Trophoblast cell (in vitro differentiated cells and primary cell): ENCODE results near the gene ZNF423.
A peak's percentile ranks its signal among the peaks of the same experiment; 100 is the strongest.

Experiments
- DNase-seq, 2 donors: peaks; one replicate each; pipeline ENCODE4 v3.0.0-alpha.2; 2016
- H2AFZ ChIP-seq: 2 replicates; pipeline ENCODE4 v1.6.1; 2013; ENCODE audit warnings: low read length, moderate library complexity, mild to moderate bottlenecking; ENCODE audit not compliant: insufficient read depth, poor library complexity
- H2AK5ac ChIP-seq: 2 replicates; pipeline ENCODE4 v1.6.1; 2013; ENCODE audit warnings: mild to moderate bottlenecking, low read length
- H2BK120ac ChIP-seq: 2 replicates; pipeline ENCODE4 v1.6.1; 2013; ENCODE audit warnings: low read length, mild to moderate bottlenecking, moderate library complexity; ENCODE audit not compliant: insufficient read depth, poor library complexity
- H2BK12ac ChIP-seq: 2 replicates; pipeline ENCODE4 v1.6.1; 2013; ENCODE audit warnings: mild to moderate bottlenecking, low read length, moderate library complexity
- H2BK5ac ChIP-seq: 2 replicates; pipeline ENCODE4 v1.6.1; 2013; ENCODE audit warnings: low read length, low read depth, moderate library complexity, mild to moderate bottlenecking; ENCODE audit not compliant: poor library complexity
- H3K14ac ChIP-seq: 2 replicates; pipeline ENCODE4 v1.6.1; 2013; ENCODE audit warnings: mild to moderate bottlenecking, low read length
- H3K18ac ChIP-seq: 2 replicates; pipeline ENCODE4 v1.6.1; 2013; ENCODE audit warnings: mild to moderate bottlenecking, low read length
- H3K23ac ChIP-seq: 2 replicates; pipeline ENCODE4 v1.6.1; 2013; ENCODE audit warnings: low read length
- H3K27ac ChIP-seq: 2 replicates; pipeline ENCODE4 v1.5.1; 2013; ENCODE audit warnings: low read depth, mild to moderate bottlenecking, inconsistent platforms, low read length, moderate library complexity
- H3K27me3 ChIP-seq: 2 replicates; pipeline ENCODE4 v1.6.1; 2013; ENCODE audit warnings: inconsistent platforms, mild to moderate bottlenecking, low read length, moderate library complexity; ENCODE audit not compliant: insufficient read depth
- H3K36me3 ChIP-seq, 2 experiments: 1 replicate in 1 of 2; 2 replicates in 1 of 2; pipeline ENCODE4 v1.6.1; 2013; ENCODE audit warnings: low read length in 2 of 2, mild to moderate bottlenecking in 2 of 2, moderate library complexity in 1 of 2; ENCODE audit not compliant: insufficient read depth in 2 of 2, control insufficient read depth in 1 of 2
- H3K4ac ChIP-seq: 2 replicates; pipeline ENCODE4 v1.6.1; 2013; ENCODE audit warnings: low read depth, mild to moderate bottlenecking, low read length, moderate library complexity
- H3K4me1 ChIP-seq, 2 experiments: 1 replicate in 1 of 2; 2 replicates in 1 of 2; pipeline ENCODE4 v1.6.1; 2013; ENCODE audit warnings: low read length in 2 of 2, mild to moderate bottlenecking in 2 of 2, moderate library complexity in 1 of 2; ENCODE audit not compliant: insufficient read depth in 2 of 2, control insufficient read depth in 1 of 2
- H3K4me2 ChIP-seq: 2 replicates; pipeline ENCODE4 v1.6.1; 2013; ENCODE audit warnings: inconsistent platforms, mild to moderate bottlenecking, low read length, moderate library complexity
- H3K4me3 ChIP-seq: 2 replicates; pipeline ENCODE4 v1.5.1; 2013; ENCODE audit warnings: mild to moderate bottlenecking, low read depth, low read length, inconsistent platforms
- H3K79me1 ChIP-seq: one replicate; pipeline ENCODE4 v1.6.1; 2013; ENCODE audit warnings: low read length
- H3K79me2 ChIP-seq: 2 replicates; pipeline ENCODE4 v1.6.1; 2013; ENCODE audit warnings: low read length, mild to moderate bottlenecking; ENCODE audit not compliant: control insufficient read depth, insufficient read depth, poor library complexity
- H3K9ac ChIP-seq: 2 replicates; pipeline ENCODE4 v1.6.1; 2013; ENCODE audit warnings: mild to moderate bottlenecking, low read length
- H3K9me3 ChIP-seq: 2 replicates; pipeline ENCODE4 v1.6.1; 2013; ENCODE audit warnings: low read depth, mild to moderate bottlenecking, control low read depth, inconsistent platforms, low read length; ENCODE audit not compliant: insufficient read depth
- H4K12ac ChIP-seq: 2 replicates; pipeline ENCODE4 v1.6.1; 2013; ENCODE audit warnings: low read depth, mild to moderate bottlenecking, low read length, moderate library complexity
- H4K8ac ChIP-seq: 2 replicates; pipeline ENCODE4 v1.6.1; 2013; ENCODE audit warnings: low read depth, mild to moderate bottlenecking, low read length, moderate library complexity
- H4K91ac ChIP-seq: one replicate; pipeline ENCODE4 v1.6.1; 2013; ENCODE audit warnings: low read depth, mild to moderate bottlenecking, low read length, moderate library complexity
- WGBS: extraction: QIAGEN DNeasy Blood & Tissue Kit; methylation state at CpG from one replicate; pipeline ENCODE4 v1.1.7; 2013; ENCODE audit warnings: missing lambda C conversion rate; ENCODE audit not compliant: insufficient read length, insufficient coverage; ENCODE audit errors: extremely low coverage; 5-methylcytosine and 5-hydroxymethylcytosine counted together

The ZNF423 gene

DNA sequence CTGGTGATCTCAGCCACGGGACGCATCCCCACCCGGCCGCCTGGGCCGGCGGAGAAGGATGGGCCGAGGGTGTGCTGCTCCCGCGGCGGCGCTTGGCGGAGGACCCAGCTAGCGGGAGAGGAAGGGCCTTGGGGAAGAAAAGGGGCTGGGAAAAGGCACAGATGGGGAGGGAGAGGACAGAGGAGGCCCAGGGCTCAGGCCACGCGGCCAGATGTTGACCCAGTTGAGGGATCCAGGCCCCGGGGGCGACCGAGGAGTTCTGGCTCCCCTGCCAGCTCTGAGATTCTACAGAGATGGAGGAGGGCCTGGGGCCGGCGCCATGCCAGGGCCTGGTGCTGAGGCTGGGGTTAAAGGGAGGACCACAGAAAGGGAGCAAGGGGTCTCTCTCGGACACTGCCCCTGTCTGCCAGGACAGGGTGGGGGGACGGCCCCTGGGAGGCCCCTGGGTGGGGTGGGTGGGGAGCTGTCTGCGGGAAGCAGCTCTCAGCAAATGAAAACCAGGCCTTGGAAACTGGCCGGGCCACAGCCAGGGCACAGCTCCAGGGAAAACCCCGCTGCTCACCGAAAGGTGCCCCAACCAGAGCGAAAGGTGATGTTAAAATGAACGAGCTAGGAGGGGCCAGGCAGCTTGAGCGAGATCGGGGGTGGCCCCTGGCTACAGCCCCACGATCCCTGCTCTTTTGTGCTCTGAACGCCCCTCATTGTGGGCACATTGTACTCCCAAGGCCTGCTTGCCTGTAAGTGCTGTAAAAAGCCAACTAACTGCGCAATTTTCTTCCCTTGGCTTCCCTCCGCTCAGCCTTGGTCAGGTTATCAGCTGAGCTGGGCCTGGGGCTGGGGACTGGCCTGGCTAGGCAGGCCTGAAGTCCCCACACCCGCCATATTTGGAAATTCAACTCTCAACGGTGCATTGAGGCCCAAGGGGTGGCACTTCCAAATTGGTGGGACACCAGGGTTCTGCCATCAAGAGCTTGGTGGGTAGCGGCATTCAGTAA is 191.4 kb downstream of the ZNF423 start:
- Histone ChIP-seq H3K14ac (peak overlapping the region; percentile 18), H3K79me2 (no peaks in the 10 kb centered on the region), H3K23ac (no peak overlapping the region), H3K27ac (no peak overlapping the region), H3K4me1 (peaks cover 16 to 23% of the 10 kb centered on the region in 2 experiments), H2BK12ac (peak overlapping the region; percentile 10), H2BK5ac (no peak overlapping the region), H4K12ac (no peak overlapping the region), H4K8ac (peak overlapping the region; percentile 32), H3K4me2 (no peak overlapping the region), H3K4me3 (no peak overlapping the region), H3K79me1 (peaks cover 7% of the 10 kb centered on the region), H2AK5ac (peak overlapping the region; percentile 71), H4K91ac (peak overlapping the region; percentile 58), H3K9me3 (no peaks in the 10 kb centered on the region), H3K36me3 (no peaks in the 10 kb centered on the region), H3K18ac (peak overlapping the region; percentile 53), H3K27me3 (no peaks in the 10 kb centered on the region), H2BK120ac (peak overlapping the region; percentile 79), H3K4ac (peak overlapping the region; percentile 60), H2AFZ (no peak overlapping the region), H3K9ac (no peak overlapping the region)
- no peak for DNase-seq
- WGBS: no CpG with 5 or more reads among the region's 37 CpGs

DNA sequence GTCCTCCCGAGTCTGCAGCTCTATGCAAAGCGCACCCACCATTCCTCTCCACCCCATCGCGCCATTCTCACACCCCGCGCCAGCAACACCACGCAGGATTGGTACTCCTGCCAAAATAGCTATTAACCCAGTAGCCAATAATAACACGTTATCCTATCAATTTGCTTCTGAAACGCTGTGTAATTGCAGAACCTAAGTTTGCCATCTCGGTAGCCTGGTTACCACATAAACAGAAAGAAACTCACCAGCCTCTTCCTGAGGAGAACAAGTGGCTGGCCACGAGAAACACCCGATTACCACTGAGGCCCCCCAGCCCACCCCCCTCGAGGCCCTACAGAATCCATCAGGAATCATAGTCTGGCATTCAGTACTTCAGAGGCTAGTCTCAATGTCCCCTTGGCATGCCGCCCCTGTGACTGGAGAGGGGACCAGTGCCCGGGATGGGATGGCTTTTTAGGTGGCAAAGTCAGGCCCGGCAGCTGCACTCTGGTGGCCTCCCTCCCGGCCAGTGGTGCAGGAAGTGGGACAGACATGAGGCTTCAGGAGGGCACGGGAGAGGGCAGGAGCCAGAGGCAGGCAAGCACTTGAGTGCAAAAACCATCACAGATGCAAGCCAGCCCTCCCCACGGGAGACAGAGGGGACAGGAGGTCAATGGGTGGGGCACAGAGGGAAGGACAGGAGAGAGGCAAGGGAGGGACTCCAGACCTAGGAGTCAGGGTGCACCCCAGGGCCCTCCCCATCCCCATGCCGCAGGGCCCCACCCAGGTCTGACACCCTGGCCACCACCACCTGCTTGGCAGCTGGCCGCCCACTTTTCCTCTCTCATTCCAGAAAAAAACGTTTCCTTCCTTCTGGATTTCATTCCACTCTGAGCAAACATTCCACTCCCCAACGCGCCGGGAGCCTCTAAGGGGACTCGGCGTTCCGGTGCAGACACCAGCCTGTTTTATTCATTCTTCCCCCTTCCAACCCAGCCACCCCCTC is 192.5 kb downstream of the ZNF423 start:
- no peak overlapping the region for H4K8ac ChIP-seq
- no peak overlapping the region for H3K9ac ChIP-seq
- H2BK12ac ChIP-seq: no peak overlapping the region
- H3K14ac ChIP-seq: no peak overlapping the region
- peaks cover 16 to 30% of the 10 kb centered on the region in 2 experiments for H3K4me1 ChIP-seq
- peak overlapping the region; percentile 9 for H3K18ac ChIP-seq
- no peaks in the 10 kb centered on the region for H3K9me3 ChIP-seq
- peak overlapping the region; percentile 79 for H2BK120ac ChIP-seq
- no peak overlapping the region for H4K12ac ChIP-seq
- H3K4me3 ChIP-seq: no peak overlapping the region
- H3K27ac ChIP-seq: no peak overlapping the region
- no peaks in the 10 kb centered on the region for H3K27me3 ChIP-seq
- H3K4ac ChIP-seq: no peak overlapping the region
- no peak overlapping the region for H3K4me2 ChIP-seq
- no peak overlapping the region for H2AK5ac ChIP-seq
- H4K91ac ChIP-seq: peak overlapping the region; percentile 55
- H2AFZ ChIP-seq: no peak overlapping the region
- H3K36me3 ChIP-seq: no peaks in the 10 kb centered on the region
- no peaks in the 10 kb centered on the region for H3K79me2 ChIP-seq
- H3K23ac ChIP-seq: no peak overlapping the region
- no CpG with 5 or more reads among the region's 28 CpGs for WGBS
- H2BK5ac ChIP-seq: no peak overlapping the region
- peaks cover 7% of the 10 kb centered on the region for H3K79me1 ChIP-seq
- no peak for DNase-seq

DNA sequence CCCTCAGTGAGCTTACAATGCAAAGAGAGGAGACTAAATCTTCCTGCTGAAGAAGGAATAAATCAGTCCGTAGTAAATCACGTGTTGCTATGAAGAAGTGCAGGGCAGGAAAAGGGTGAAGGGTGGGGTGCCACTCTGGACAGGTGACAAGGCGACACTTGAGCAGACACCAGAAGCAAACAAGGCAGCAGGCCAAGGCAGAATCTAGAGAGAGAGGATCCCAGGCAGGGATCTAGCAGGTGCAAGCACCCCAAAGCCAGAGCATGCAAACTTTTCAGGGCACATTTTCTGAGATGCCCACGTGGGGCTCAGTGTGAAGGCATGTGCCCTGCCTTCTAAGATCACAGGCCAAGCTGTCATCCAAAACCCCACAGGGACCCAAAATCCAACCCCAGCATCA is 193.3 kb downstream of the ZNF423 start:
- Histone ChIP-seq H3K23ac (no peak overlapping the region), H3K9me3 (no peaks in the 10 kb centered on the region), H2BK12ac (no peak overlapping the region), H4K8ac (no peak overlapping the region), H3K4ac (no peak overlapping the region), H3K36me3 (no peaks in the 10 kb centered on the region), H3K79me1 (peaks cover 7% of the 10 kb centered on the region), H3K4me1 (peaks cover 16 to 30% of the 10 kb centered on the region in 2 experiments), H2AFZ (no peak overlapping the region), H2BK120ac (no peak overlapping the region), H4K12ac (no peak overlapping the region), H3K9ac (no peak overlapping the region), H3K18ac (no peak overlapping the region), H2AK5ac (no peak overlapping the region), H4K91ac (no peak overlapping the region), H3K14ac (no peak overlapping the region), H3K4me3 (no peak overlapping the region), H3K27me3 (no peaks in the 10 kb centered on the region), H3K79me2 (no peaks in the 10 kb centered on the region), H3K27ac (no peak overlapping the region), H2BK5ac (no peak overlapping the region), H3K4me2 (no peak overlapping the region)
- DNase-seq: no peak
- no CpG with 5 or more reads among the region's 4 CpGs for WGBS

DNA sequence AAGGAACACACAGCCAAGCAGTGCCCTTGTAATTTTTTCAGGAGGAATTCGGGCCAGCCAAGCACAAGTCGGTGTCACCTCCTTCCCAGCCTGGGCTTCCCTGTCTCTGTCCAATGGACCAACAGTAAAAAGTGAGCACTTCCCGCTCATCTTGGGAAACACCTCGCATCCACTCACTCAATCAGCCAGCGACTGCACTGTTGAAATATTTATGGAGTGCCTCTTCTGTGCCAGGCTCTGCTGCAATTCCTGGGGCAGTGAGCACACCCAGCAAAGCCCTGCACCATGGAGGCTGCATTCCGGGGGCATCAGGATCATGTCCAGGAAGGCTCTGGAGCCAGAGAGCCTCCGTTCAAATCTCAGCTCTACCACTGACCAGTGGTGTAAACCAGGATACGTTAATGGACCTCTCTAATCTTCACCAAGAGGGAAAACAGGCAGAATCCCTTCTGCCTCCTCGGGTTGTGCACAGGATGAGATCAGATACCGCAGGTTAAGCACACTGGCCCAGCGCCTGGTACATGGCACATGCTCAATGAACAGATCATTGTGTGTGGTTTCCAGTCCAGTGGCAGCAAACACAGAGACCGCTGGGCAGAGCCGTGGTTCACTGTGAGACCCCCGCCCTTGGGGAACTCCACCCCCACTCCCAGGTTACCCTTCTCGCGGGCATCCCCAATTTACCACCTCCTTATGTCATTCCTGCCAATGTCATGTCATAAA is 194.3 kb downstream of the ZNF423 start:
- Histone ChIP-seq H3K4me3 (no peak overlapping the region), H3K23ac (no peak overlapping the region), H2BK5ac (no peak overlapping the region), H3K9me3 (no peaks in the 10 kb centered on the region), H3K27me3 (no peaks in the 10 kb centered on the region), H4K91ac (peak overlapping the region; percentile 8), H2BK120ac (no peak overlapping the region), H3K18ac (no peak overlapping the region), H3K79me2 (no peaks in the 10 kb centered on the region), H3K9ac (no peak overlapping the region), H3K4me1 (peaks cover 16 to 30% of the 10 kb centered on the region in 2 experiments), H3K14ac (no peak overlapping the region), H3K79me1 (peaks cover 9% of the 10 kb centered on the region), H2BK12ac (no peak overlapping the region), H3K4ac (no peak overlapping the region), H3K4me2 (no peak overlapping the region), H4K8ac (no peak overlapping the region), H3K27ac (no peak overlapping the region), H2AFZ (no peak overlapping the region), H2AK5ac (no peak overlapping the region), H3K36me3 (no peaks in the 10 kb centered on the region), H4K12ac (no peak overlapping the region)
- no peak for DNase-seq
- no CpG with 5 or more reads among the region's 16 CpGs for WGBS
